GM18951 (cell line): Measurements from ENCODE around the gene PLXNA2.

Experiments
- POLR2A ChIP-seq: IDR thresholded peaks from 4 replicates; pipeline ENCODE4 v1.6.1; 2011; ENCODE audit warnings: mild to moderate bottlenecking; ENCODE audit not compliant: insufficient read length, insufficient read depth; ENCODE audit errors: extremely low read depth
- in situ Hi-C: fragments of 300-500 bp; cut with MboI; formaldehyde crosslinking; loops from one replicate; pipeline ENCODE4 v1.12.0; 2022; ENCODE audit warnings: low sequenced_read_pairs, mixed read lengths, inconsistent platforms; ENCODE audit not compliant: unreplicated experiment

Gene PLXNA2

DNA sequence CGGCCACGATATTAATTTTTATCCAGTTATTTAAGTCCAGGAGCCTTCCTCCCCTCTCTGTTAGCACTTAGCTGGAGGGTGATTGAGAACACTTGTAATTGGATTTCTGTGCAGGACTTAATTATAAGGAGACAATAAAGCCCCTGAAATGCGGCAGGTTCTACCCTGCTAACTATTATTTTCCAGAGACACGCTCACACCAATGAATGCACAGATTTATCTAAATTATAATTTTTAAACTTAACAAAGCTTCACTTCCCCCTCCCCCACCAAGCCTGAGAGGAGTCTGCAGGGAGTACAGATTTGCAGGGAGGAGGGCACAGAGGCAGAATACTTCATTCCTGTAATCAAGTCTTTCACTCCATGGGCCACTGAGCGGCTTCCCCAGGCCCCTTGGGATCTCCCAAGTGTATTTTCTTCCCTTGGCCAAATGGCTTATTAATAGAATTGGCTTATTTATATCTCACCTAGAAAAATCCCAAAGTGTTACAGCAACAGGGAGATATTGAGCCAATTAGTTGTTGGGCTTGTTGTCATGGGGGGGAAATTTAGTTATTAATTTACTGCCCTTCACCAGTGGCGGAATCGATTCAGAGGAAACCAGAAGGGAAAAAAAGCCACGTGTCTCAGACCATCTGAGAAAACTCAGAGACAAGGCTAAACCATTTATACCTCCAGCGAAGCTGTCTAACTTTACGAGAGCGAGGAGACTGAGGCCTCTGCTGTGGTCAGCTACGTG, 234.3 kb downstream of the PLXNA2 start:
- TF ChIP-seq POLR2A, result no peak
- in situ Hi-C loops, result no loop called here

DNA sequence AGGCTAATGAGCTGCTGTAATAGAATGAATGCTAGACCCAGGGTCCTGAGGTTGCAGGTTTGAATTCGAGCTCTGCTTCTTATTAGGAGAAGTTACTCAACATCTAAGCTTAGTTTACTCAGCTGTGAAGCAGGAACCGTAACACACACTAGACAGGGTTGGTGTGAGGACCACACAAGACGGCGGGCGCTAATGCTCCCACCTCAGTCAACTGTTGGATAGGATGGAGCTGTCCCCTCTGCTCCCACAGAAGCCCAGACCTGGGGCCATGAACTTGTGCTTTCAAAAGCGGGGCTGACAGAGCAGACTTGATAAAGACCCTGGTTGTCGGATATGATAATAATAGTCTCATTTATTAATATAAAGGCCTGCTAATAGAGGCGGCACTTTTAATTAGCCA, 234.9 kb downstream of the PLXNA2 start:
- TF ChIP-seq POLR2A, result no peak
- in situ Hi-C loops, result no loop called here

DNA sequence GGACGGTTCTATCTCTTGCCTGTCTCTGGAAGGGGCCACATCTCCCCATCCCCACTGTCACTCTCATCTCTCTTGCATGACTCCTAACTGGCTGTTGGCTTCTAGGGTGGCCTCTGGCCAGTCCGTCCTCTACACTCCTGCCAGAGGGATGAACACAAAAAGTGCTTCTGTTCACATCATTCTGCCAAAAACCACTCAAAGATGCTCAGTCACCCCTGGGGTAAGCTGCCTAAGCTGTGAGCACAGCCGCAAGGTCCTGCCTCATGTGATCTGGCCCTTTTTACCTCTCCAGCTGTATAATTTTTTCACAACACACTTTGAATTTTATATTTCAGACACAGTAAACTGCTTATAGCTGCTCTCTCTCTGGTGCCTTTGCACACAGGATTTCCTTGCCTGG, 235.7 kb downstream of the PLXNA2 start:
- no peak for TF ChIP-seq POLR2A
- in situ Hi-C loops, result no loop called here

DNA sequence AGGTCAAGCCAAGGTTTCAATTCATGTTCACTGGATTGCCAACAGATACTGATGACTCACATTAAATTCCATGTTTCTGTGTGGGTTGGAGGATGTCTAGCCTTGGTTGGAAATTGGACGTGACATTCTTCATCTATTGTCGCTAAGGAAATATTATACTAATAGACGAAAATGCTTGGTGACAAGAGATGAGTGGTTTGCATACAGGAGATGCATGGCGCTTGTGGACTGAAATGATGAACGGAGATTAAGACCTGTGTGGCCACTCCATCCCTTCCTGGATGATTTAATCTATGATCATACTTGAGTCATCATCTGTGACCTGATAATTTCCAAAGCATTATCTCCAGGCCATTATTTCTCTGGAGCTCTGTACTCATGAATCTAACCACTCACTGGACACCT, 236.2 kb downstream of the PLXNA2 start:
- in situ Hi-C loops, result no loop called here
- TF ChIP-seq POLR2A, result no peak

DNA sequence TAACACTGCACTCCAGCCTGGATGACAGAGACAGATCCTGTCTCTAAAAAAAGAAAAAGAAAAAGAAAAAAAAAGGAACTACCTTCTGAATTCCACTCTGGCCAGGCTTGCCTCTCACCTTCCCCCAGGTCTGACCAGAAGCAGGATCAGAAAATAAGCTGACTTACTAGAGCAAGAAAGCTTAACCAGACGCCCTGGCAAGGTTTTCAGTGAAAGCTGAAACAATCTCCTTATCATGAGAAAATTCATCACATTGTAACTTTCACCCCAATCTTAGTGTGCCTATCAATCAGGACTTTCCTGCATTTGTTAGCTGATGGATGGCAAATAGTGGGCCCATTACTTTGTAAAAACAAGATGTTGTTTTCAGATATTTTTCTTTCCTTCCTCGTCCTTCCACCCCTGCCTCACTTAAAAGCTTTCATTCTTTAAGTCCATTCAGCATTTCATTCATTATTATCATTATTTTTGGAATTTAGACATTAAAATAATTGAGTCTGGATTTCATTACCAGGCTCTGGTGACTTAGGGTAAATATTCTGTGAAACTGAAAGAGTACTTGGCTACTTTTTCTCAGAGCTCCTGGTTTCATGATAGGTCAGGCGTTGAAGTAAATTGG, 236.8 kb downstream of the PLXNA2 start:
- TF ChIP-seq POLR2A, result no peak
- in situ Hi-C loops, result no loop called here

DNA sequence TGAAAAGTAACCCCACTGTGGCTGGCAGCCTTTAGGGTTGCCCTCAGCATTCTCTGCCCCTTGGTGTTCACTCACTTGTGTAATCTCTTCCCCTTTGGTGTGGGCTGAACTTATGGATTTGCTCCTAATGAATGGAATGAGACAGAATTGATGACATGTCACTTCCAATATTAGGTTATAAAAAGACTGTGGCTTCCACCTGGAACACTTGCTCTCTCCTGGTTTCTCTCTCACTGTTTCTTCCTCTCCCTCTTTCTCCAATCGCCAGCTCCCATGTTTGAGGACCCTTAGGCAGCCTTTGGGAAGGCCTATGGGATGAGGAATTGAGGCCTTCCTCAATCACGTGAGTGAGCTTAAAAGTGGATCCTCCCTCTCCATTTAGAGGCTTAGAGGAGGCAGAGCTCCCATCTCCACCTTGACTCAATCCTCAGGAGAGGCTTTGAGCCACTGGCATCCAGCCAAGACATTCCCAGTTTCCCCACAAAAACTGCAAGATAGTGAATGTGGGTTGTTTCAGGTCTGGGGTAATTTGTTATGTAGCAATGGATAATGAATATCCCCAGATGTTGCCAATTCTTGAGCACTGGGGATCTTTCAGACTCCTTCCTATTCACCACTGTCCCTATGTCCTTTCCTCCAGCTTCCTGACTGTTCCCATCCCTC, 237.8 kb downstream of the PLXNA2 start:
- in situ Hi-C loops, result no loop called here
- TF ChIP-seq POLR2A, result no peak

DNA sequence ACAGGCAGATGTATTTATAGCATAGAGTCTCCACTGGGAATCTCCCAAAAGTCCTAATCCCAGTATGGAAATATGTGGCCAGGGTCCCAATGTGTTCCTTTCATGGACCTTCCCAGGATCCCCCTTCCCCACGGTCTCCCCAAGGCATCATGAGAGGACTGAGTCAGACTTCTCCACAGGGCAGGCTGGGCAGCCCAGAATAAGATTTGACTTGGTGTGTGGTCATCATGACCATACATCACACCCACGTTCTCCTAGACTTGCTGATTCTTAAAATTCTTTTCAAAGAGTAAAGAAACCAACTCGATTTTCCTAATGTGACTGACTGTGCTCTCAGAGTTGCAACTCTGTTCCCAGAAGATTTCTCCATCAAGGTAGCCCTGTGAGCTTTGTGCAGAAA, 239.3 kb downstream of the PLXNA2 start:
- in situ Hi-C loops, result no loop called here
- no peak for TF ChIP-seq POLR2A

DNA sequence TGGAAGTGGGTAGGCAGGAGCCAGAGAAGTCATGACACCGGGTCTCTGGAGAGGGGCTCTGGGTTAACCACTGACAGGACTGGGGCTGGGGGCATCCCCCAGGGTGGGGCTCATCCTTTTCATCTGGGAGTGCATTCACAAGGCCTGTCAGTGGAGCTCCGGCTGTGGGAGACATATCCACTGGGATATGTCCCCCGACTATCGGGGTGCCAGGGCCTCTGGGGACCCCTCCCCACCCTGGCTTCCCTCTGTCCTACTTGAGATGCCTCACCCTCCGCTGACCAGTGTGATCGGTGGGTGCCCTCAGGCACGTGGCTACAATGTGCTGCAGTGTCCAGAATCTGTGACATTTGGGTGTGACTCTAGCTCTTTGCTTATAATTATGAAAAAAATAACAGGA, 240.9 kb downstream of the PLXNA2 start:
- in situ Hi-C loops, result no loop called here
- TF ChIP-seq POLR2A, result no peak

DNA sequence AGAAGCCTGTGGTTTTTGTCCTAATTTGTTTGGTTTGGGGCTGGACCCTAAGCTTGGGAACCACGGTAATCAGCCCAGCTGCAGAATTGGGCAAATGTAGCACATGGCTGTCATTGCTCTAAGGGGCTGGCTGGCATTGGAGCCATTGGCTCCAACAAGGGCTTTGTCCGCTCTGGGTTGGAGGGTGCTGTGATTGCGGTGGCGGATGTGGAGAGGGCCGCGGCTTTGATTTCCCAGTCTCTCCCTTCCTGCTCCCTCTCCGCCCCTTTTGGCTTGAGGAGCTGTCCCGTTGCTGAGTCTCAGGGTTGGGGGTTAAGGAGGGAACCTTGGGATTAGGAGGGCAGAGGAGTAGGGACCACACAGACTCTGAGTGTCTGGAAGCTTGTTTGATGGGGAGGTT, 241.5 kb downstream of the PLXNA2 start:
- in situ Hi-C loops, result no loop called here
- TF ChIP-seq POLR2A, result no peak

DNA sequence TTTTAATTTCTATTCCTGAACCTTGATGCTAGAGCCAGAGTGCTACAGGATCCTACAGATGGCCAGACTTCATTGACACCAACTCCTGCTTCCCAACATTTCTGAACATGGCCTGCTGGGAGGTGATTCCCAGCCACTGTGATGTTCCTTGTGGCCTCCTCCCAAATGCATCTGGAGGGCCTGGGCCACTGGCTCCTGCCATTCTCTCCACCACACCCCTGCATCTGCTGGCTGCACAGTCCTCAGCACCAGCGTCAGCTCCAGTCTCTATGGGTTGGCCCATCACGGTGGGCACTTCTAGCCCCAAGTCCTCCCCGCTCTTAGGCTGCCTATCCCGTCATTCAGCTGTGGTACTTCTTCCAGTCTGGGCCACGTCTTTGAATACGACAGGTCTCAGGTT, 242.1 kb downstream of the PLXNA2 start:
- in situ Hi-C loops, result no loop called here
- no peak for TF ChIP-seq POLR2A

DNA sequence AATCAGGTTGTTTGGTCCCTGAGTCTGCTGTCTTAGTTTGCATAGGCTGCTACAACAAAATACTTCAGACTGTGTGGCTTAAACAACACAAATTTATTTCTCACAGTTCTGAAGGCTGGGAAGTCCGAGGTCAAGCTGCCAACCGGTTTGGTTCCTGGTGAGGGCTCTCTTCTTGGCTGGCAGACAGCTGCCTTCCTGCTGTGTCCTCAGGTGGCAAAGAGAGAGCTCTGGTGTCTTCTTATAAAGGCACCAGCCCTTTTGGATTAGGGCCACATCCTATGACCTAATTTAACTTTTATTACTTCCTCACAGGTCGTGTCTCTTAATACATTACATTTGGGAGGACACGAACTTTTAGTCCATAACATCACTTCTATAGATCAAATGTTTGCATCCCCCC, 243.7 kb downstream of the PLXNA2 start:
- TF ChIP-seq POLR2A, result no peak
- in situ Hi-C loops, result no loop called here

DNA sequence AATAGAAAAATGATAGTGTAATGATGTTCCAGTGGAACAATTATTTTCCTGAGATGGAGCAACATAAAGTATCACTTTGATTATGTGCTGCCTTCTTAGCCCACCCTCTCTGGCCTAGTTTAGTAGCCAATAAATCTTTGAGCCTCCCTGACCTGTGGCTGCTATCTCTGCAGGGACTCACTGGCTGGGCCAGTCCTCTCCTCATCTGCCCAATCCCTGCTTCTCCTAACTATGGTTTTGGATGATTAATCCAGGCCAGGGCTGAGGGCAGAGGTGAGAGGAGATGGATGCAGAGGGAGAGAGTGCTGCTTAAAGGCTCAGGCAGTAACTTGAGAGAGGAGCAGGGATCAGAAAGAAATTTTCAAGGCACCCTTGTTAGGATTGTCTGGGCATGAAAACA, 244.2 kb downstream of the PLXNA2 start:
- in situ Hi-C loops, result no loop called here
- no peak for TF ChIP-seq POLR2A

DNA sequence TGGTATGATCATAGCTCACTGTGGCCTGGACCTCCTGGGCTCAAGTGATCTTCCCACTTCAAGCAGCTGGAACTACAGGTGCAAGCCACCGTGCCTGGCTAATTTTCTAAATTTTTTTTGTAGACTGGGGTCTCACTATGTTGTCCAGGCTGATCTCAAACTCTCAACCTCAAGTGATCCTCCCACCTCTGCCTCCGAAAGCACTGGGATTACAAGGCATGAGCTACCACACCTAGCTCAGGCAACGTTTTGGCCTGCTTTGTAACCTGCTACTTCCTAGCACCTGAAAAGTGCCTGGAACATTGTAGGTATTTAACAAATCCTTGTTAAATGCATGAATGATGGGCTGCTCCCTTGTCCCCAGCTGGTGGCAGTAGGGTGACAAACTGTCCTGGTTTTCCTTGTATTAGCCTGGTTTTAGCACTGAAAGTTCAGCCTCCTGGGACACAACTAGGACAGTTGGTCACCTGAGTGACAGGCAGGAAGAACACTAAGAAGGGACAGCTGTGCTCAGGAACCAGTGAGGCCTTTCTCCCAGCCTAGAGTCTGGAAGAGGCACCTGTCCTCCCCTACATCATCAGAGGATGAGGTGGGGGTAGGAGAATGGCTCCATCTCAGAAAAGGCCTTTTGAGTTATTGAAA, 244.8 kb downstream of the PLXNA2 start:
- no peak for TF ChIP-seq POLR2A
- in situ Hi-C loops, result no loop called here
